Liver (tissue), 9 donors: Measurements from ENCODE around the gene LNPK. TPM values are rescaled to one million over a fixed set of nuclear protein-coding genes. Genes with fewer than 3 reads are reported as not detected.

Source experiments
- DNase-seq: peaks from one replicate; pipeline ENCODE4 v3.0.0-alpha.2; 2017; ENCODE audit warnings: low spot score
- H3K27ac ChIP-seq, 2 donors: one replicate each; pipeline ENCODE4 v1.7.0; 2013; ENCODE audit warnings: inconsistent platforms in 2 of 2, low read length in 2 of 2, control low read depth in 1 of 2, low read depth in 1 of 2, mild to moderate bottlenecking in 1 of 2
- H3K27me3 ChIP-seq, 4 donors: one replicate each; pipeline versions ENCODE4 v1.6.1 to v1.7.0; 2013; ENCODE audit warnings: low read length in 3 of 4, inconsistent platforms in 1 of 4, mild to moderate bottlenecking in 1 of 4, moderate library complexity in 1 of 4; ENCODE audit not compliant: control insufficient read depth in 4 of 4, insufficient read depth in 4 of 4
- H3K36me3 ChIP-seq, 4 donors: one replicate each; pipeline versions ENCODE4 v1.6.1 to v1.7.0; 2013; ENCODE audit warnings: low read length in 3 of 4, mild to moderate bottlenecking in 3 of 4, low read depth in 1 of 4, moderate library complexity in 1 of 4; ENCODE audit not compliant: control insufficient read depth in 4 of 4, insufficient read depth in 3 of 4
- H3K4me1 ChIP-seq, 4 donors: one replicate each; pipeline versions ENCODE4 v1.6.1 to v1.7.0; 2013; ENCODE audit warnings: low read length in 3 of 4, mild to moderate bottlenecking in 3 of 4, moderate library complexity in 1 of 4; ENCODE audit not compliant: control insufficient read depth in 4 of 4, insufficient read depth in 4 of 4
- H3K4me3 ChIP-seq, 3 donors: one replicate each; pipeline versions ENCODE4 v1.6.1 to v1.7.0; 2013; ENCODE audit warnings: low read length in 3 of 3, control low read depth in 1 of 3, low read depth in 1 of 3, mild to moderate bottlenecking in 1 of 3
- H3K9ac ChIP-seq, 2 donors: one replicate each; pipeline ENCODE4 v1.7.0; 2013; ENCODE audit warnings: low read length in 2 of 2, mild to moderate bottlenecking in 2 of 2, moderate library complexity in 2 of 2, control low read depth in 1 of 2, low read depth in 1 of 2
- H3K9me3 ChIP-seq, 4 donors: one replicate each; pipeline versions ENCODE4 v1.6.1 to v1.7.0; 2013; ENCODE audit warnings: low read length in 3 of 4; ENCODE audit not compliant: control insufficient read depth in 4 of 4
- EGR1 ChIP-seq, 2 donors: IDR thresholded peaks; 2 replicates each; pipeline ENCODE4 v1.6.1; 2016 to 2018; ENCODE audit warnings: antibody characterized with exemption in 2 of 2, low read depth in 2 of 2
- FOXA1 ChIP-seq: IDR thresholded peaks from 2 replicates; pipeline ENCODE4 v1.6.1; 2016; ENCODE audit warnings: antibody characterized with exemption
- FOXA2 ChIP-seq: IDR thresholded peaks from 2 replicates; pipeline ENCODE4 v1.6.1; 2016; ENCODE audit warnings: antibody characterized with exemption
- GABPA ChIP-seq, 2 donors: IDR thresholded peaks in 1 of 2; conservative IDR thresholded peaks in 1 of 2; 2 replicates each; pipeline ENCODE4 v1.6.1; 2016; ENCODE audit warnings: antibody characterized with exemption in 2 of 2, mild to moderate bottlenecking in 1 of 2, moderate library complexity in 1 of 2
- HNF4A ChIP-seq, 2 donors: conservative IDR thresholded peaks; 2 replicates each; pipeline ENCODE4 v1.6.1; 2016; ENCODE audit warnings: antibody characterized with exemption in 2 of 2, mild to moderate bottlenecking in 2 of 2
- HNF4G ChIP-seq: IDR thresholded peaks from 2 replicates; pipeline ENCODE4 v1.6.1; 2016; ENCODE audit warnings: antibody characterized with exemption
- JUND ChIP-seq, 2 donors: IDR thresholded peaks; 2 replicates each; pipeline ENCODE4 v1.6.1; 2016; ENCODE audit warnings: antibody characterized with exemption in 2 of 2
- NR2F2 ChIP-seq: IDR thresholded peaks from 2 replicates; pipeline ENCODE4 v1.6.1; 2016; ENCODE audit warnings: antibody characterized with exemption
- RAD21 ChIP-seq, 2 donors: IDR thresholded peaks; 2 replicates each; pipeline ENCODE4 v1.6.1; 2016; ENCODE audit warnings: antibody characterized with exemption in 2 of 2, mild to moderate bottlenecking in 2 of 2
- RXRA ChIP-seq, 2 donors: IDR thresholded peaks; 2 replicates each; pipeline ENCODE4 v1.6.1; 2017 to 2018; ENCODE audit warnings: antibody characterized with exemption in 2 of 2, mild to moderate bottlenecking in 1 of 2
- SP1 ChIP-seq: IDR thresholded peaks from 2 replicates; pipeline ENCODE4 v1.6.1; 2018; ENCODE audit warnings: antibody characterized with exemption, mild to moderate bottlenecking
- TAF1 ChIP-seq: conservative IDR thresholded peaks from 2 replicates; pipeline ENCODE4 v1.6.1; 2016; ENCODE audit warnings: antibody characterized with exemption, mild to moderate bottlenecking
- YY1 ChIP-seq: IDR thresholded peaks from 2 replicates; pipeline ENCODE4 v1.6.1; 2016; ENCODE audit warnings: antibody characterized with exemption, mild to moderate bottlenecking
- WGBS: extraction: QIAGEN DNeasy Blood & Tissue Kit; methylation state at CpG from one replicate; pipeline ENCODE4 v1.1.7; 2013; 5-methylcytosine and 5-hydroxymethylcytosine counted together
- polyA plus RNA-seq, 2 donors: library from polyadenylated mRNA; stranded (reverse) in 1 of 2; unstranded in 1 of 2; fragments of 200-250 nt in 1 of 2; fragments of >200 nt in 1 of 2; fragmentation: Nextera tagmentation in 1 of 2; extraction: Ambion mirVana in 1 of 2; gene quantifications; one replicate each; pipeline versions ENCODE4 v1.2.1 to v1.2.3, GENCODE V29; 2013 to 2015
- total RNA-seq, 2 donors: library from RNA; depleted of rRNA; stranded (reverse); fragments of >200 nt; gene quantifications; one replicate each; pipeline ENCODE4 v1.2.3, GENCODE V29; 2014
- TF ChIP-seq, protein P1 (sequence below): IDR thresholded peaks from 2 replicates; pipeline ENCODE4 v1.6.1; 2016; ENCODE audit warnings: antibody characterized with exemption, mild to moderate bottlenecking
- TF ChIP-seq, protein P2 (sequence below): IDR thresholded peaks from 2 replicates; pipeline ENCODE4 v1.6.1; 2016; ENCODE audit warnings: antibody characterized with exemption
- TF ChIP-seq, protein P3 (sequence below): IDR thresholded peaks from 2 replicates; pipeline ENCODE4 v1.6.1; 2016; ENCODE audit warnings: antibody characterized with exemption
- TF ChIP-seq, protein P4 (sequence below): fragments of 150-350 bp; IDR thresholded peaks from 2 replicates; pipeline ENCODE4 v1.5.1; 2017; ENCODE audit warnings: improper control_type of control experiment, low read depth, low read length; ENCODE audit not compliant: missing input control
- TF ChIP-seq, protein P5 (sequence below): IDR thresholded peaks from 2 replicates; pipeline ENCODE4 v1.6.1; 2016; ENCODE audit warnings: antibody characterized with exemption
- donor health status: healthy.
- donor health status: healthy.
- donor health status: healthy.
- donor health status: healthy.
- donor health status: healthy.

LNPK gene
- total and polyA plus RNA-seq, 4 donors, result 5.5 to 25.2 (median 11.5) TPM

DNA sequence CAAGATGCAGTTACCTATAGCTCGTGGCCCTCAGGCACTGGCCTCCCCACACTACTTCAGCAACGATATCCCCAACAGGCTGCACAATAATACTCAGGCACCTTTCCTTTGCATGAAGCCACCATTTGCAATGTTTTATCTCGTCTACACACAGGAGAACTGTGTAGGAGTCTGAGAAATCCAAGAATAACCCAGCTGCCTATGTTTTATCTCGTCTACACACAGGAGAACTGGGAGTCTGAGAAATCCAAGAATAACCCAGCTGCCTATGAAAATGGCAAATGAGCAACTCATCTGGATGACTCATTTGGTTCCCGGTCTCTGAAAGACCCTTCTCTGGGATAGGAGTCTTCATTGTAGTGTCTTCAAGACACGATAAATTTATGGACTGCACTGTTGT is 18.3 kb upstream of the LNPK start:
- H3K36me3 ChIP-seq, result no peaks in the 10 kb centered on the region
- no peaks in the 10 kb centered on the region for H3K4me1 ChIP-seq
- DNase-seq, result no peak
- whole genome bisulfite sequencing, result 91% methylated on average over 6 of the region's 6 CpGs
- H3K4me3 ChIP-seq, result no peak overlapping the region
- no peak overlapping the region for H3K9ac ChIP-seq
- H3K27me3 ChIP-seq, result no peaks in the 10 kb centered on the region
- H3K27ac ChIP-seq, result no peak overlapping the region
- TF ChIP-seq FOXA2 (no peak), FOXA1 (no peak), RAD21 (IDR thresholded peaks at IDR 0.05) (no peak), TAF1 (no peak), SP1 (no peak), JUND (IDR thresholded peaks at IDR 0.05) (no peak), HNF4A (conservative IDR thresholded peaks at IDR 0.05) (no peak), HNF4G (no peak), GABPA (IDR thresholded peaks at IDR 0.05 in 1 of 2, conservative IDR thresholded peaks at IDR 0.05 in 1 of 2) (no peak), EGR1 (IDR thresholded peaks at IDR 0.05; ENCODE audit: low read depth in 2 of 2) (no peak), NR2F2 (no peak), RXRA (IDR thresholded peaks at IDR 0.05) (no peak), YY1 (no peak)
- TF ChIP-seq, protein P1, sequence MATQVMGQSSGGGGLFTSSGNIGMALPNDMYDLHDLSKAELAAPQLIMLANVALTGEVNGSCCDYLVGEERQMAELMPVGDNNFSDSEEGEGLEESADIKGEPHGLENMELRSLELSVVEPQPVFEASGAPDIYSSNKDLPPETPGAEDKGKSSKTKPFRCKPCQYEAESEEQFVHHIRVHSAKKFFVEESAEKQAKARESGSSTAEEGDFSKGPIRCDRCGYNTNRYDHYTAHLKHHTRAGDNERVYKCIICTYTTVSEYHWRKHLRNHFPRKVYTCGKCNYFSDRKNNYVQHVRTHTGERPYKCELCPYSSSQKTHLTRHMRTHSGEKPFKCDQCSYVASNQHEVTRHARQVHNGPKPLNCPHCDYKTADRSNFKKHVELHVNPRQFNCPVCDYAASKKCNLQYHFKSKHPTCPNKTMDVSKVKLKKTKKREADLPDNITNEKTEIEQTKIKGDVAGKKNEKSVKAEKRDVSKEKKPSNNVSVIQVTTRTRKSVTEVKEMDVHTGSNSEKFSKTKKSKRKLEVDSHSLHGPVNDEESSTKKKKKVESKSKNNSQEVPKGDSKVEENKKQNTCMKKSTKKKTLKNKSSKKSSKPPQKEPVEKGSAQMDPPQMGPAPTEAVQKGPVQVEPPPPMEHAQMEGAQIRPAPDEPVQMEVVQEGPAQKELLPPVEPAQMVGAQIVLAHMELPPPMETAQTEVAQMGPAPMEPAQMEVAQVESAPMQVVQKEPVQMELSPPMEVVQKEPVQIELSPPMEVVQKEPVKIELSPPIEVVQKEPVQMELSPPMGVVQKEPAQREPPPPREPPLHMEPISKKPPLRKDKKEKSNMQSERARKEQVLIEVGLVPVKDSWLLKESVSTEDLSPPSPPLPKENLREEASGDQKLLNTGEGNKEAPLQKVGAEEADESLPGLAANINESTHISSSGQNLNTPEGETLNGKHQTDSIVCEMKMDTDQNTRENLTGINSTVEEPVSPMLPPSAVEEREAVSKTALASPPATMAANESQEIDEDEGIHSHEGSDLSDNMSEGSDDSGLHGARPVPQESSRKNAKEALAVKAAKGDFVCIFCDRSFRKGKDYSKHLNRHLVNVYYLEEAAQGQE, result no peak
- TF ChIP-seq, protein P2, sequence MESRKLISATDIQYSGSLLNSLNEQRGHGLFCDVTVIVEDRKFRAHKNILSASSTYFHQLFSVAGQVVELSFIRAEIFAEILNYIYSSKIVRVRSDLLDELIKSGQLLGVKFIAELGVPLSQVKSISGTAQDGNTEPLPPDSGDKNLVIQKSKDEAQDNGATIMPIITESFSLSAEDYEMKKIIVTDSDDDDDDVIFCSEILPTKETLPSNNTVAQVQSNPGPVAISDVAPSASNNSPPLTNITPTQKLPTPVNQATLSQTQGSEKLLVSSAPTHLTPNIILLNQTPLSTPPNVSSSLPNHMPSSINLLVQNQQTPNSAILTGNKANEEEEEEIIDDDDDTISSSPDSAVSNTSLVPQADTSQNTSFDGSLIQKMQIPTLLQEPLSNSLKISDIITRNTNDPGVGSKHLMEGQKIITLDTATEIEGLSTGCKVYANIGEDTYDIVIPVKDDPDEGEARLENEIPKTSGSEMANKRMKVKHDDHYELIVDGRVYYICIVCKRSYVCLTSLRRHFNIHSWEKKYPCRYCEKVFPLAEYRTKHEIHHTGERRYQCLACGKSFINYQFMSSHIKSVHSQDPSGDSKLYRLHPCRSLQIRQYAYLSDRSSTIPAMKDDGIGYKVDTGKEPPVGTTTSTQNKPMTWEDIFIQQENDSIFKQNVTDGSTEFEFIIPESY, result no peak
- TF ChIP-seq, protein P3, sequence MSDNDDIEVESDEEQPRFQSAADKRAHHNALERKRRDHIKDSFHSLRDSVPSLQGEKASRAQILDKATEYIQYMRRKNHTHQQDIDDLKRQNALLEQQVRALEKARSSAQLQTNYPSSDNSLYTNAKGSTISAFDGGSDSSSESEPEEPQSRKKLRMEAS, result no peak
- TF ChIP-seq, protein P4, sequence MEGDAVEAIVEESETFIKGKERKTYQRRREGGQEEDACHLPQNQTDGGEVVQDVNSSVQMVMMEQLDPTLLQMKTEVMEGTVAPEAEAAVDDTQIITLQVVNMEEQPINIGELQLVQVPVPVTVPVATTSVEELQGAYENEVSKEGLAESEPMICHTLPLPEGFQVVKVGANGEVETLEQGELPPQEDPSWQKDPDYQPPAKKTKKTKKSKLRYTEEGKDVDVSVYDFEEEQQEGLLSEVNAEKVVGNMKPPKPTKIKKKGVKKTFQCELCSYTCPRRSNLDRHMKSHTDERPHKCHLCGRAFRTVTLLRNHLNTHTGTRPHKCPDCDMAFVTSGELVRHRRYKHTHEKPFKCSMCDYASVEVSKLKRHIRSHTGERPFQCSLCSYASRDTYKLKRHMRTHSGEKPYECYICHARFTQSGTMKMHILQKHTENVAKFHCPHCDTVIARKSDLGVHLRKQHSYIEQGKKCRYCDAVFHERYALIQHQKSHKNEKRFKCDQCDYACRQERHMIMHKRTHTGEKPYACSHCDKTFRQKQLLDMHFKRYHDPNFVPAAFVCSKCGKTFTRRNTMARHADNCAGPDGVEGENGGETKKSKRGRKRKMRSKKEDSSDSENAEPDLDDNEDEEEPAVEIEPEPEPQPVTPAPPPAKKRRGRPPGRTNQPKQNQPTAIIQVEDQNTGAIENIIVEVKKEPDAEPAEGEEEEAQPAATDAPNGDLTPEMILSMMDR, result no peak
- TF ChIP-seq, protein P5, sequence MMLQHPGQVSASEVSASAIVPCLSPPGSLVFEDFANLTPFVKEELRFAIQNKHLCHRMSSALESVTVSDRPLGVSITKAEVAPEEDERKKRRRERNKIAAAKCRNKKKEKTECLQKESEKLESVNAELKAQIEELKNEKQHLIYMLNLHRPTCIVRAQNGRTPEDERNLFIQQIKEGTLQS, result no peak
- H3K9me3 ChIP-seq, result no peaks in the 10 kb centered on the region
